IPS DF 6.9 (cell line): ENCODE results near the gene LHX3.

Source experiments
- DNase-seq: peaks from one replicate; pipeline ENCODE4 v3.0.0-alpha.2; 2013; ENCODE audit warnings: low read depth, low spot score
- H3K27ac ChIP-seq: one replicate; pipeline ENCODE4 v1.5.1; 2013; ENCODE audit warnings: low read length, control low read depth
- H3K27me3 ChIP-seq: 2 replicates; pipeline ENCODE4 v1.6.1; 2013; ENCODE audit warnings: mild to moderate bottlenecking, low read length; ENCODE audit not compliant: control insufficient read depth, insufficient read depth
- H3K36me3 ChIP-seq: 2 replicates; pipeline ENCODE4 v1.6.1; 2013; ENCODE audit warnings: low read length; ENCODE audit not compliant: control insufficient read depth, insufficient read depth
- H3K4me1 ChIP-seq: 2 replicates; pipeline ENCODE4 v1.6.1; 2013; ENCODE audit warnings: low read length; ENCODE audit not compliant: control insufficient read depth, insufficient read depth
- H3K4me3 ChIP-seq: 2 replicates; pipeline ENCODE4 v1.5.1; 2013; ENCODE audit warnings: mild to moderate bottlenecking, low read length
- H3K9me3 ChIP-seq: 2 replicates; pipeline ENCODE4 v1.6.1; 2013; ENCODE audit warnings: low read length, inconsistent platforms; ENCODE audit not compliant: control insufficient read depth, insufficient read depth
- WGBS: extraction: QIAGEN DNeasy Blood & Tissue Kit; methylation state at CpG from one replicate; pipeline ENCODE4 v1.1.7; 2013; ENCODE audit warnings: mixed read lengths, missing lambda C conversion rate; ENCODE audit not compliant: insufficient read length, insufficient coverage; 5-methylcytosine and 5-hydroxymethylcytosine counted together

The LHX3 gene

DNA sequence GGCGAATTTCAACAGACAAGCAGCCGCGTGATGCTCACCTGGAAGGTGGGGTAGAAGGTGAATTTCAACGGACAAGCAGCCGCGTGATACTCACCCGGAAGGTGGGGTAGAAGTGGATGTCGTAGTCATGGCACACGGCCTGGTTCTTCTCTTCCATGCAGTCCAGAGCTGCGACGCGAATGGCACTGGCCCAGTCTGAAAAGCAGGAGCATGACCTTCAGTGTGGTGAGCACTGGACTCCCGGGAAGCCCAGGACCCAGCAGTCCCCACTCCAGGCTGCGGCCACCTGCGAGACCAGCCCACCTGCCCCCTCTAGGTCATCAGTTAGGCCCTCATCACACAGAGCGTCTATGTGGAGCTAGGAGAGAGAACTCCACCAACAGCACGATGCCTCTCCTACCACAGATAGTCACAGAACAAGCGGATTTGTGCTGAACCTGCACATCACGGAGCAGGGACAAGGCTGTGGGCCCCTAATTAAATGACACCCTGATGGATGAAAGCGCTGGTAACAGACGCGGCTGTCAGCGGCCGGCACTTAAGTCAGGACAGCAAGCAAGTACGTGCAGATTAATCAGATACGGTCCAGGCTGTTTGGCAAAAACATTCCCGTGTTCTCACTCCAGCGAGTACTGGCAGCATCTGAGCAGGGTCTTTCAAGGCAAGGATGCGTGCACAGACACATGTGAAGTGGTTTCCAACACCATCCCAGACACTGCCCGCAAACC is 21.9 kb upstream of the LHX3 start:
- Histone ChIP-seq H3K27ac (no peak overlapping the region), H3K27me3 (no peaks in the 10 kb centered on the region), H3K4me1 (no peaks in the 10 kb centered on the region), H3K9me3 (no peaks in the 10 kb centered on the region), H3K36me3 (peaks cover 10% of the 10 kb centered on the region), H3K4me3 (no peak overlapping the region)
- no CpG with 5 or more reads among the region's 30 CpGs for WGBS
- no peak for DNase-seq

DNA sequence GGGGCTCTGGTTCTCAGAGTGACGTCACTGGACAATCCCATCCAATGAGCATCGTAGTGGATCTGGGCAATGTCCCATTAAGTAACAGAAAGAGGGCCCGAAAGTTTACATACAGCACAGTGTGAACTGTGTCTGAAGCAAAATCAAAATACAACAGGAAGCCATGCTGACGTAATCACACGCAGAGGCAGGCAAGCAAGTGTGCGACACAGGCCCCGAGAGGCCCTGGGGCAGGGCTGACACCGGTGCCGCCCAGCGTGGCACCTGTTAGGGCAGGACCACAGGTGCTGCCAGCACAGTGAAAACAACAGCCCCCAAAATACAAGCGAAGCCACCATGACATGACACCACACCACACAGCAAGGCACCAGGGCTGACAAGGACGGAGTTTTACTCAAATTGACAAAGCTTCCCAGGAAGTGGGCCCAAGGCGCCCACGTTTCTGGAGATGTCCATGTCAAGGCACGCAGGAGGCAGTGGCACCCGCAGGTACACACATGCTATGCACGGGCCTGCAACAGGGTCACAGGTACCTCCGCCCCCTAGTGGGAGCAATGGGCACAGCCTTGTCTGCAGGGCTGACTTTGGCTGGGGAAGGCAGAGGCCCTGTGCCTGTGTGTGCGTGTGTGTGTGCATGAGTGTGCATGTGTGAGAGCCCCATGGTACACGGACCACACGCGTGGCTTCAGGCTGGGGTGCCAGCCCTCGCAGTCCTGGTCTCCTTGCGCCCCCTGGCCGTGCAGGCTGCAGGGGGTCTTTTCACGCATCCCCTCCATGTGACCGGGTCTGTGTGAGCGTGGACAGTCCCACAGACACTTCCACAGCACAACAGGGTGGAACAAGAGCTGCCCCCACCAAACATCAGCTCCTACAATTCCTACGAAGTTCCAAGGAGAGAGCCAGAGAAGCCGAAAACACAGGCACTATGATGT is 21.1 kb upstream of the LHX3 start:
- no peaks in the 10 kb centered on the region for H3K9me3 ChIP-seq
- no peak overlapping the region for H3K4me3 ChIP-seq
- peaks cover 8% of the 10 kb centered on the region for H3K36me3 ChIP-seq
- no peaks in the 10 kb centered on the region for H3K4me1 ChIP-seq
- no CpG with 5 or more reads among the region's 30 CpGs for WGBS
- H3K27me3 ChIP-seq = no peaks in the 10 kb centered on the region
- H3K27ac ChIP-seq = no peak overlapping the region
- DNase-seq = no peak

DNA sequence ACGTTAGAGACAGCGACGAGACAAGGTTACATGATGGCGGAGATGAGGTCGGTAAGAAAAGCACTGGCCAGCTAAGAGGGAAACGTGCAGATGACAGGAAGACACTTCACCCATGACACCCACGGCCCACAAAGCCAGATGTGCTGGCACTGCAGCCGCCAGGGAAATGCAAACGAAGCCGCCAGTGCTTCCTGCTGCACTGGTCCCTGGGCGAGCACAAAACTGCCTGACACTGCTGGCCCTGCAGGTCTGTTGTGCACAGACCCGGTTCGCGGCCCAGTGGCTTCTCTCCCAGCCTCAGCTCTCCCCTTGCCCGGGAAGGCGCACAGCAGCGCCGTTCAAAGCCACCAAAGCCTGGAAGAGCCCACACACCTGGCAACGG is 20.4 kb upstream of the LHX3 start:
- Histone ChIP-seq H3K27ac (no peak overlapping the region), H3K27me3 (no peaks in the 10 kb centered on the region), H3K4me3 (no peak overlapping the region), H3K36me3 (peaks cover 8% of the 10 kb centered on the region), H3K9me3 (no peaks in the 10 kb centered on the region), H3K4me1 (no peaks in the 10 kb centered on the region)
- no peak for DNase-seq
- no CpG with 5 or more reads among the region's 19 CpGs for WGBS

DNA sequence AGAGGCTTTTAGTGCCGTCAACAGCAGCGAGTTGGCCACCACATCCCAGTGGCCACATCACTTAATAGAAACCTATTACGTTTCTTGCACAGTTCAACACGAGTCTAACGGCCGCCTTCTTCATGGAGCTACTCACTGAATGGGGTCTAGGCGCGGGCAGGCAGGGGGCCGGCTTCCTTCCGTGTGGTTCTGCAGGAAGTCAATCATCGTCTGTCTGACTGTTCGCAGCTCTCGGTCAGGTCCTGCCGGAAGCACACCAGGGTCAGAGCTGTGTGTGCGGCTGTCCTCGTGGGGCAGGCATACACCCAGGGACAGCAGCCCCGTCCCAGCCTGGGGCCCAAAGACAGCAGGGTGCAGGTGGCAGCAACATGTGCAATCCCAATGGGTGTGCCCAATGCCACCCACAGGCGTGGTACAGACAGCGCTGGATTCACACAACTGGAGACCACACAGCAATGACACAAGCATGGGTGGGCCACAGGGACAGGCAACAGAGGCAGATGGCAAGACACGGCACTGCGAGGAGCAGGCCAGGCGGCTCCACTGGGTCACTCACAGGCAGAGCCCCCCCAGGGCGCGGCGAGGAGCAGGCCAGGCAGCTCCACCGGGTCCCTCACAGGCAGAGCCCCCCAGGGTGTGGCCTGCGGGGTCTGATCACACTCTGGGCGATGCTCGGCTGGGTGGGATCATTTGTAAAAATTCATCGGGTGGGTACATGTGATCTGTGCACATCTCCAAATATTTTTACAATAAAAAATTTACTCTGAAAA is 19.1 kb upstream of the LHX3 start:
- no peak overlapping the region for H3K27ac ChIP-seq
- H3K36me3 ChIP-seq = peaks cover 8% of the 10 kb centered on the region
- WGBS = no CpG with 5 or more reads among the region's 30 CpGs

DNA sequence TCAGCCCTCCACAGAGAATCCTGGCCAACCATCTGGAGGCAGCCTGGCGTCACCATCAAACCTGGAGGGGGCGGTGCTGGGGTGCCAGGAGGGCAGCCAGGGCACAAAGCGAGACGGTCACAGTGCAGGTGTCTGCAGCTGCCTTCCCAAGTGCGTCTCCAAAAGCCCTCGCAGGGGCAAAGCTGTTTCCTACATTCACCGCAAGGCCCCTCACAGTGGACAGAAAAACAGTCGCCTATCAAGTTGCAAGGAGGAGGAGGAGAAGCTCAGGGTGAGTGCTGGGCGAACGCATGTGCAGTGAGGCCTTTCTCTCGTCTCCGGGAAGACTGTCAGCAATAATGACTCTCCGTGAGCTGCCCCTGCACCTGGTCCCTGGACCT is 18.0 kb upstream of the LHX3 start:
- Histone ChIP-seq H3K27ac (no peak overlapping the region), H3K4me1 (no peaks in the 10 kb centered on the region; the same call in 1 of the 2 replicates), H3K36me3 (peaks cover 8% of the 10 kb centered on the region), H3K4me3 (no peak overlapping the region), H3K9me3 (no peaks in the 10 kb centered on the region), H3K27me3 (no peaks in the 10 kb centered on the region)
- DNase-seq = no peak
- WGBS = no CpG with 5 or more reads among the region's 13 CpGs

More for the DNA sequence above, 19.1 kb upstream of the LHX3 start:
- no peak for DNase-seq
- Histone ChIP-seq H3K9me3 (no peaks in the 10 kb centered on the region), H3K27me3 (no peaks in the 10 kb centered on the region), H3K4me3 (no peak overlapping the region), H3K4me1 (no peaks in the 10 kb centered on the region)

DNA sequence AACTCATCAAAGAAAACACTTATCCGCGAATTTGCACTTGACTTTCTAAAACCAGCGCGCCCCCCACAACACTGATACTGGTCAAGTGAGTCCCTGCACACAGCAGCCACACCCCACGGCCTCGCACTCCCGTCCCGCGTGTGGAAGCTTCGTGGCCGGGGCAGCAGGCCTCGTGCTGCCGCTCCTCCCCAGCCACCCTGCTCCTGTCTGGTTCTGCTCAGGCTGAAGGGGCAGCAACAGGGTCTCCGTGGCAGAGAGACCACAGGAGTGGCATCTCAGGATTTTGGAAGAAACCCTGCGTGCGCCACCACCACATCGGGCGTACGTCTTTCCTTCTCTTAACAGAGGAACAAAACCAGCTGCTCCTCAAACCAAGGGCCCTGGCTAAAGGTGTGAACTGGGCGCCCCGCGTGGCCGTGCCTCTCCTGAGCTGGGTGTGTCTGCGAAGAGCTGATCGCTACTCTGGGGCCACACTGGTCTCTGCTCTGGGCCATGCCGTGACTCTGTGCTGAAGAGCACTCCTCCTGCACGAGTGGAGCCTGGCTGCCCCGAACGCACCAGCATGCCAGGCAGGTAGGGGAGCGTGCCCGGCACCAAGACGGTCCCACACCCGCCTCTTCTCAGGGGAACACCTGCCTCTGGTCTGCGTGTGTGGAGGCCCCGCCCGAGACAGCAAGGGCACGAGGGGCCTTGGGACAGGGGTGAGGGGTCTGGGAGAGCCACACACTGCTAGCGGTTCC is 17.4 kb upstream of the LHX3 start:
- Histone ChIP-seq H3K27ac (no peak overlapping the region), H3K4me3 (no peak overlapping the region), H3K27me3 (no peaks in the 10 kb centered on the region), H3K9me3 (no peaks in the 10 kb centered on the region), H3K36me3 (peaks cover 8% of the 10 kb centered on the region), H3K4me1 (no peaks in the 10 kb centered on the region; the same call in 1 of the 2 replicates)
- no peak for DNase-seq
- no CpG with 5 or more reads among the region's 38 CpGs for WGBS

DNA sequence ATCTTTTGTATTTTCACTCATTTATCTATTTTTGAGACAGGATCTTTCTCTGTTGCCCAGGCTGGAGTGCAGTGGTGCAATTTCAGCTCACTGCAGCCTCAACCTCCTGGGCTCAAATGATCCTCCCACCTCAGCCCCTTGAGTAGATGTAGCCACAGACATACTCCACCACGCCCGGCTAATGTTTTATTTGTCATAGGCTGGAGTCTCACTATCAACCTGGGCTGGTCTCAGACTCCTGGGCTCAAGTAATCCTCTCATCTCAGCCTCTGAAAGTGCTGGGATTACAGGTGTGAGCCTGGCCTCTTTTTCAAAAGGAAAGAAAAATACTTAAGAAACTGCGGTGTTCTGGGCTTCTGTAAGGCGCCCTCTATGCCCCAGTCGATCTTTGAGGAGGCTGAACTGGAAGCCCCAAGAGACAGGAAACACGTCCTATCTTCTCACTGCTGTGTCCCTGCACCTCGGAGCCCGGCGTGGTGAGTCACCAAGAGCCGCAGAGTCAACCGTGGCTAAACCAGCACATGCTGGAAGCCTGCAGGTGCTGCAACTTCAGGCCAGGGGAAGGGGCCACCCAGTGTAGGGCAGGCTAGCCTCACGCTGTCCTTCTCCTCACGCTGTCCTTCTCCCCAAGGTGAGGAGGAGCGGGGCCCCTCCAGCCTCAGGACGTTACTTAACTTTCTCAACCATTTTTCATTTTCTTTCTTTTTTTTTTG is 15.2 kb upstream of the LHX3 start:
- WGBS = no CpG with 5 or more reads among the region's 15 CpGs
- H3K4me3 ChIP-seq = no peak overlapping the region; the same call in 1 of the 2 replicates
- H3K27ac ChIP-seq = no peak overlapping the region
- H3K36me3 ChIP-seq = peaks cover 11% of the 10 kb centered on the region
- no peak for DNase-seq
- peaks cover 2% of the 10 kb centered on the region; the same call in 1 of the 2 replicates for H3K4me1 ChIP-seq
- H3K27me3 ChIP-seq = no peaks in the 10 kb centered on the region
- H3K9me3 ChIP-seq = no peaks in the 10 kb centered on the region

DNA sequence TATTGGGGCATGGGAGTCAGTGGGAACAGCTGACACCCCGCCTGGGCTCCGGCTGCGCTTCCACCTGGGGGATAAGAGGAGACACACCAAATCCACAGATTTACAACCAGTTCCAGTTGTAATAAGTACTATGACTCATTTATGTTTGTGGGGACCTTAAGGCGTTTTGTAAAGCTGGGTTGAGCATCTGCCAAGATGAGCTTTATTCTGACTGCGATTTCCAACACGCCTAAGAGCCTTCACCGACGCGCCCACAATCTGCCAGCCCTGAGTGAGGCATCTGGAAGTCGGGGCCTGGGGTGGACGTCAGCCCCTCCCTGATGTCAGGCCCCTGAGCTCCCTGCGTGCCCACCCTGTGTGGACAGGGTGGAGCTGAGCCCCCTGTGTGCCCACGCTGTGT is 14.3 kb upstream of the LHX3 start:
- peaks cover 19% of the 10 kb centered on the region for H3K36me3 ChIP-seq

DNA sequence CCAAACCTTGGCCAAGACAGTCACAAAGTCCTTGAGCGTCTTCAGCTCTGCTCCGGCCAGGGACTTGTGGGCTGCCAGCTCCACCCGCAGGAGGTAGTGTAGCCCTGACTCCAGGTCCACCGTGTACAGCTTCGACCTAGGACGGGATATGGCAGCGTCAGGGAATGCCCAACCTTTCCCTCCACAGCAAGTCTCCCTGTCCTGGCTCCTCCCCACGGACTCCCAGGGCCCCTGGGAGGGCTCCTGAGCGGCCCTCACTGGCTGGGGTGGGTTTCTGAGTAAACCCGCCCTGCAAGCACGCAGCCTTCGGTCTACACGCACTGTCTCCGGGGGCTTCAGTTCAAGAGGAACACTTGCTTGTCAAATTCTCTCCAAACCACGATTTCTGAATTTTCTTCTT is 13.7 kb upstream of the LHX3 start:
- H3K27ac ChIP-seq = no peak overlapping the region
- no peak for DNase-seq
- H3K4me1 ChIP-seq = peaks cover 2% of the 10 kb centered on the region; the same call in 1 of the 2 replicates
- no CpG with 5 or more reads among the region's 15 CpGs for WGBS
- H3K4me3 ChIP-seq = no peak overlapping the region
- peaks cover 21% of the 10 kb centered on the region for H3K36me3 ChIP-seq
- H3K27me3 ChIP-seq = no peaks in the 10 kb centered on the region
- no peaks in the 10 kb centered on the region for H3K9me3 ChIP-seq

More for the DNA sequence above, 14.3 kb upstream of the LHX3 start:
- no CpG with 5 or more reads among the region's 13 CpGs for WGBS
- no peak overlapping the region for H3K27ac ChIP-seq
- peaks cover 2% of the 10 kb centered on the region; the same call in 1 of the 2 replicates for H3K4me1 ChIP-seq
- H3K9me3 ChIP-seq = no peaks in the 10 kb centered on the region
- DNase-seq = no peak
- H3K27me3 ChIP-seq = no peaks in the 10 kb centered on the region
- no peak overlapping the region for H3K4me3 ChIP-seq
